ENCODE data around the gene RPS6KA5.

- TF ChIP-seq POLR2AphosphoS5 (IDR thresholded peaks at IDR 0.05; ENCODE audit: low read depth, low read length) = no peak
- TF ChIP-seq POLR2A (IDR thresholded peaks at IDR 0.05; ENCODE audit: low read depth, low read length) = no peak
- TF ChIP-seq TAF1 (IDR thresholded peaks at IDR 0.05; ENCODE audit: low read depth, low read length) = no peak
- no peak for TF ChIP-seq POU2F2 (IDR thresholded peaks at IDR 0.05; ENCODE audit: low read depth, low read length)
- no peak for TF ChIP-seq PAX5 (IDR thresholded peaks at IDR 0.05; ENCODE audit: insufficient read depth, low read length, severe bottlenecking)
Observed at GRCh38 chr14:90907178-90907577, 153.3 kb downstream of the RPS6KA5 start.
